ENCODE measurements around the gene C3orf22. TPM values are rescaled to one million over a fixed set of nuclear protein-coding genes. Genes with fewer than 3 reads are reported as not detected.

Gene C3orf22
- total RNA-seq, 1 experiment from 2014 or later: not detected

GRCh38 chr3:126550488-126551051 is 8.2 kb downstream of the C3orf22 start:
- DNase-seq: no peak
- no peaks in the 10 kb centered on the region for H3K9me3 Mint-ChIP-seq (ENCODE audit: low read depth, unreplicated experiment)
- no peak overlapping the region for H3K27ac Mint-ChIP-seq (ENCODE audit: unreplicated experiment)
- no peaks in the 10 kb centered on the region for H3K36me3 Mint-ChIP-seq (ENCODE audit: insufficient read depth, unreplicated experiment)
- no peak overlapping the region for H3K4me3 Mint-ChIP-seq (ENCODE audit: low read depth, unreplicated experiment)
- CTCF ChIA-PET: no interaction called here
- BruUV-seq (replicated peaks): no TSS peak
- intact Hi-C loops (cut with micrococcal nuclease; ENCODE audit: unreplicated experiment): no loop called here
- no peaks in the 10 kb centered on the region for H3K4me1 Mint-ChIP-seq (ENCODE audit: low read depth, unreplicated experiment)
- H3K27me3 Mint-ChIP-seq (ENCODE audit: unreplicated experiment): peaks cover 61% of the 10 kb centered on the region
- TF ChIP-seq CTCF (IDR thresholded peaks at IDR 0.05; ENCODE audit: unreplicated experiment): no peak

GRCh38 chr3:126549861-126550487 is 8.8 kb downstream of the C3orf22 start:
- Mint-ChIP-seq H3K27ac (ENCODE audit: unreplicated experiment) (no peak overlapping the region), H3K27me3 (ENCODE audit: unreplicated experiment) (peaks cover 61% of the 10 kb centered on the region), H3K4me1 (ENCODE audit: low read depth, unreplicated experiment) (no peaks in the 10 kb centered on the region), H3K9me3 (ENCODE audit: low read depth, unreplicated experiment) (no peaks in the 10 kb centered on the region), H3K36me3 (ENCODE audit: insufficient read depth, unreplicated experiment) (no peaks in the 10 kb centered on the region), H3K4me3 (ENCODE audit: low read depth, unreplicated experiment) (no peak overlapping the region)
- intact Hi-C loops (cut with micrococcal nuclease; ENCODE audit: unreplicated experiment): no loop called here
- no TSS peak for BruUV-seq (replicated peaks)
- CTCF ChIA-PET: no interaction called here
- TF ChIP-seq CTCF (IDR thresholded peaks at IDR 0.05; ENCODE audit: unreplicated experiment): no peak
- DNase-seq: no peak

GRCh38 chr3:126548556-126549466 is 9.9 kb downstream of the C3orf22 start:
- no peaks in the 10 kb centered on the region for H3K36me3 Mint-ChIP-seq (ENCODE audit: insufficient read depth, unreplicated experiment)
- no peak for DNase-seq
- intact Hi-C loops (cut with micrococcal nuclease; ENCODE audit: unreplicated experiment): no loop called here
- TF ChIP-seq CTCF (IDR thresholded peaks at IDR 0.05; ENCODE audit: unreplicated experiment): no peak
- peaks cover 64% of the 10 kb centered on the region for H3K27me3 Mint-ChIP-seq (ENCODE audit: unreplicated experiment)
- no TSS peak for BruUV-seq (replicated peaks)
- CTCF ChIA-PET: interaction anchor here (0.6 kb wide), 1 partner anchor 638 kb away, joined by 5 read pairs; no protein-coding TSS in a partner anchor
- no peaks in the 10 kb centered on the region for H3K9me3 Mint-ChIP-seq (ENCODE audit: low read depth, unreplicated experiment)
- no peaks in the 10 kb centered on the region for H3K4me1 Mint-ChIP-seq (ENCODE audit: low read depth, unreplicated experiment)
- no peak overlapping the region for H3K27ac Mint-ChIP-seq (ENCODE audit: unreplicated experiment)
- H3K4me3 Mint-ChIP-seq (ENCODE audit: low read depth, unreplicated experiment): no peak overlapping the region

GRCh38 chr3:126547721-126548120 is 11.0 kb downstream of the C3orf22 start:
- CTCF ChIA-PET: no interaction called here
- no peak for TF ChIP-seq CTCF (IDR thresholded peaks at IDR 0.05; ENCODE audit: unreplicated experiment)
- DNase-seq: no peak
- no peak overlapping the region for H3K27ac Mint-ChIP-seq (ENCODE audit: unreplicated experiment)
- H3K4me1 Mint-ChIP-seq (ENCODE audit: low read depth, unreplicated experiment): no peaks in the 10 kb centered on the region
- no TSS peak for BruUV-seq (replicated peaks)
- H3K27me3 Mint-ChIP-seq (ENCODE audit: unreplicated experiment): peaks cover 68% of the 10 kb centered on the region
- intact Hi-C loops (cut with micrococcal nuclease; ENCODE audit: unreplicated experiment): no loop called here
- no peaks in the 10 kb centered on the region for H3K9me3 Mint-ChIP-seq (ENCODE audit: low read depth, unreplicated experiment)
- H3K36me3 Mint-ChIP-seq (ENCODE audit: insufficient read depth, unreplicated experiment): no peaks in the 10 kb centered on the region
- no peak overlapping the region for H3K4me3 Mint-ChIP-seq (ENCODE audit: low read depth, unreplicated experiment)

All from Calu3 (cell line).